Retinal pigment epithelial cell (primary cell): ENCODE data around the gene PRPF40A.
"Not testable (repeated sequence)": the region's sequence is repeated elsewhere in the genome, so short reads cannot be mapped to it uniquely, and the experiment has no call there.

Experiments used
- DNase-seq: peaks from one replicate; pipeline ENCODE4 v3.0.0-alpha.2; 2010; ENCODE audit warnings: low read depth
- H3K4me3 ChIP-seq: 2 replicates; pipeline ENCODE4 v1.5.1; 2011; ENCODE audit warnings: mild to moderate bottlenecking, low read length, control low read depth, moderate library complexity
- TF ChIP-seq, protein P1 (sequence below): conservative IDR thresholded peaks from 2 replicates; pipeline ENCODE4 v1.5.1; 2011; ENCODE audit warnings: low read depth, low read length, control low read depth, inconsistent platforms

PRPF40A gene

DNA sequence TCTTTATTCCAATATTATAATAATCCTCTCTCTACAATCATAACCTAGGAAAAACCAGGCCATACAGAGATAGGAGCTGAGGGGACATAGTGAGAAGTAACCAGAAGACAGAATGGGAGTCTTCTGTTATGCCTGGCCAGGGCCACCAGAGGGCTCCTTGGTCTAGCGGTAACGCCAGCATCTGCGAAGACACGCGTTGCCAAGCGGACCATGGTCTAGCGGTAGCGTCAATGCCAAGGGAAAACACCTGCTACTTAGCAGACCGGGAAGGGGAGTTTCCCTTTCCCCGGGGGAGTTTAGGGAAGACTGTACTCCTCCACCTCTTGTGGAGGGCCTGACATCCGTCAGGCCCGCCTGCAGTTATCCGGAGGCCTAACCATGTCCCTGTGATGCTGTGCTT lies 37.8 kb upstream of the PRPF40A start:
- TF ChIP-seq, protein P1, sequence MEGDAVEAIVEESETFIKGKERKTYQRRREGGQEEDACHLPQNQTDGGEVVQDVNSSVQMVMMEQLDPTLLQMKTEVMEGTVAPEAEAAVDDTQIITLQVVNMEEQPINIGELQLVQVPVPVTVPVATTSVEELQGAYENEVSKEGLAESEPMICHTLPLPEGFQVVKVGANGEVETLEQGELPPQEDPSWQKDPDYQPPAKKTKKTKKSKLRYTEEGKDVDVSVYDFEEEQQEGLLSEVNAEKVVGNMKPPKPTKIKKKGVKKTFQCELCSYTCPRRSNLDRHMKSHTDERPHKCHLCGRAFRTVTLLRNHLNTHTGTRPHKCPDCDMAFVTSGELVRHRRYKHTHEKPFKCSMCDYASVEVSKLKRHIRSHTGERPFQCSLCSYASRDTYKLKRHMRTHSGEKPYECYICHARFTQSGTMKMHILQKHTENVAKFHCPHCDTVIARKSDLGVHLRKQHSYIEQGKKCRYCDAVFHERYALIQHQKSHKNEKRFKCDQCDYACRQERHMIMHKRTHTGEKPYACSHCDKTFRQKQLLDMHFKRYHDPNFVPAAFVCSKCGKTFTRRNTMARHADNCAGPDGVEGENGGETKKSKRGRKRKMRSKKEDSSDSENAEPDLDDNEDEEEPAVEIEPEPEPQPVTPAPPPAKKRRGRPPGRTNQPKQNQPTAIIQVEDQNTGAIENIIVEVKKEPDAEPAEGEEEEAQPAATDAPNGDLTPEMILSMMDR, result peak; percentile 38
- DNase-seq, result no peak

GRCh38 chr2:152747751-152748150 lies 30.5 kb upstream of the PRPF40A start:
- not testable (repeated sequence) for H3K4me3 ChIP-seq, DNase-seq

More for the DNA sequence above, 37.8 kb upstream of the PRPF40A start:
- H3K4me3 ChIP-seq, result no peak overlapping the region

- no peak for DNase-seq
- TF ChIP-seq, protein P1, result peak; percentile 68
These were observed 25.7 kb upstream of the PRPF40A start for GRCh38 chr2:152743002-152743401.

GRCh38 chr2:152740743-152741328 lies 23.6 kb upstream of the PRPF40A start:
- no peak for DNase-seq
- H3K4me3 ChIP-seq, result no peak overlapping the region
- TF ChIP-seq, protein P1, result peak; percentile 76

More at GRCh38 chr2:152743002-152743401, 25.7 kb upstream of the PRPF40A start:
- H3K4me3 ChIP-seq, result no peak overlapping the region

DNA sequence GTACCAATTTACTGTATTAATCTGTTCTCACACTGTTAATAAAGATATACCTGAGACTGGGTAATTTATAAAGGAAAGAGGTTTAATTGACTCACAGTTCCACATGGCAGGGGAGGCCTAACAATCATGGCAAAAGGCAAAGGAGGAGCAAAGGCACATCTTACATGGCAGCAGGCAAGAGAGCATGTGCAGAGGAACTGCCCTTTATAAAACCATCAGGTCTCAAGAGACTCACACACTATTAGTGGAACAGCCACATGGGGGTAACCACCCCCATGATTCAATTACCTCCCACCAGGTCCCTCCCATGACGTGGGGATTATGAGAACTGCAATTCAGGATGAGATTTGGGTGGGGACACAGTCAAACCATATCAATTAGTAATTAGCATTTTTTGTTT lies 22.4 kb upstream of the PRPF40A start:
- DNase-seq, H3K4me3 ChIP-seq: not testable (repeated sequence)

DNA sequence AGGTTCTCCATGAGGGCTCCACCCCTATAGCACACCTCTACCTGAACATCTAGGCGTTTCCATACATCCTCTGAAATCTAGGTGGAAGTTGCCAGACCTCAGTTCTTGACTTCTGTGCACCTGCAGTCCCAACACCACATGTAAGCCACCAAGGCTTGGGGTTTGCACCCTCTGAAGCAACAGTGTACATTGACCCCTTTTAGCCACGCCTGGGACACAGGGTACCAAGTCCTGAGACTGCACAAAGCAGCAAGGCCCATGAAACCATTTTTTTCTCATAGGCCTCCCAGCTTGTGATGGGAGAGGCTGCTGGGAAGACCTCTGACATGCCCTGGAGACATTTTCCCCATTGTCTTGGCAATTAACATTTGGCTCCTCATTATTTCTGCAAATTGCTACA lies 21.2 kb upstream of the PRPF40A start:
- TF ChIP-seq, protein P1, result no peak
- no peak overlapping the region for H3K4me3 ChIP-seq
- no peak for DNase-seq

- H3K4me3 ChIP-seq, DNase-seq: not testable (repeated sequence)
These were observed 20.2 kb upstream of the PRPF40A start for GRCh38 chr2:152737509-152737908.

- TF ChIP-seq, protein P1, result no peak
- DNase-seq, result no peak
- H3K4me3 ChIP-seq, result no peak overlapping the region
These were observed 13.5 kb upstream of the PRPF40A start for GRCh38 chr2:152730591-152731333.
